Retinal pigment epithelial cell (primary cell): ENCODE measurements around the gene CEMIP2.
A peak's percentile ranks its signal among the peaks of the same experiment; 100 is the strongest.

Experiments used
- DNase-seq: peaks from one replicate; pipeline ENCODE4 v3.0.0-alpha.2; 2010; ENCODE audit warnings: low read depth
- H3K4me3 ChIP-seq: 2 replicates; pipeline ENCODE4 v1.5.1; 2011; ENCODE audit warnings: mild to moderate bottlenecking, low read length, control low read depth, moderate library complexity
- TF ChIP-seq, protein P1 (sequence below): conservative IDR thresholded peaks from 2 replicates; pipeline ENCODE4 v1.5.1; 2011; ENCODE audit warnings: low read depth, low read length, control low read depth, inconsistent platforms

CEMIP2 gene

DNA sequence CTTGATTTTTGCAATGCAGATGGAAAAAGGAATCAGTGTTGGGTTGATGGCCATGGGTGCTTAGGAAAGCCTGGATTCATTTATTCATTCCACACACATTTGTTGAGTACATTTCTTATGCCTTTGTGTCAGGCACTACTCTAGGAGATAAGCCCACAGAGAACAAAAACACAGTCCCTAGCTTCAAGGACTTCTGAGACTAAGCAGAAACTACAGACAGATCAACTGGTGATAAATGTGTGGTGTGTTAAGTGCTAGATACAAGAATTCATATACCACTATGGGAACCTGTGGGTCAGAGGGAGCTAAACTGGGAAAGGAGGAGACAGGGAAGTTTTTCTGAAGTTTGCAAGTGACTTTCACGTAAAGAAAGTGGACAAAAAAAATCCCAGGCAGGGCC, 119.9 kb downstream of the CEMIP2 start:
- DNase-seq = no peak
- TF ChIP-seq, protein P1, sequence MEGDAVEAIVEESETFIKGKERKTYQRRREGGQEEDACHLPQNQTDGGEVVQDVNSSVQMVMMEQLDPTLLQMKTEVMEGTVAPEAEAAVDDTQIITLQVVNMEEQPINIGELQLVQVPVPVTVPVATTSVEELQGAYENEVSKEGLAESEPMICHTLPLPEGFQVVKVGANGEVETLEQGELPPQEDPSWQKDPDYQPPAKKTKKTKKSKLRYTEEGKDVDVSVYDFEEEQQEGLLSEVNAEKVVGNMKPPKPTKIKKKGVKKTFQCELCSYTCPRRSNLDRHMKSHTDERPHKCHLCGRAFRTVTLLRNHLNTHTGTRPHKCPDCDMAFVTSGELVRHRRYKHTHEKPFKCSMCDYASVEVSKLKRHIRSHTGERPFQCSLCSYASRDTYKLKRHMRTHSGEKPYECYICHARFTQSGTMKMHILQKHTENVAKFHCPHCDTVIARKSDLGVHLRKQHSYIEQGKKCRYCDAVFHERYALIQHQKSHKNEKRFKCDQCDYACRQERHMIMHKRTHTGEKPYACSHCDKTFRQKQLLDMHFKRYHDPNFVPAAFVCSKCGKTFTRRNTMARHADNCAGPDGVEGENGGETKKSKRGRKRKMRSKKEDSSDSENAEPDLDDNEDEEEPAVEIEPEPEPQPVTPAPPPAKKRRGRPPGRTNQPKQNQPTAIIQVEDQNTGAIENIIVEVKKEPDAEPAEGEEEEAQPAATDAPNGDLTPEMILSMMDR = no peak
- H3K4me3 ChIP-seq = no peak overlapping the region

DNA sequence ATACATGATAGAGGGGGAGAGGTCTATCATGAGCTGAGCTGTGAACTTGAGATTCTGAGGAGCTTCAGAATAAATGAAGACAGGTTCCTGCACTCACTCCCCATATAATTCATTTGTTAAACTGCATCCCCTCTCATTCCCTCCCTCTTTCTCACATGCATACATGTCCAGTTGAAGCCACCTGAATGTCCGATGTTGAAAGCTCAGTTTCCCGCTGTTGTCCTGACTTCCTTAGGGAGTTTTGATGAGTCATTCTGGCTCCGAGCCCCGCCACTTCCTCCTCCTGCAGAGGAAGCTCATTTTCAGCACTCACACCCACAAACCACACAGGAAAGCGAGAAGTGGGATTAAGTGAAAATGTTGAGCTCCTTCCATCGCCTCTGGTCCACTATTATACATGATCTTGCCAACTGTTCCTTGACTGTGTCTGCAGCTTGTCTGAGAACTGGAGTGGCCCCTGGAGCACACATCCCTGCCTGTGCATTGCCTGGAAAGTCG, 121.2 kb downstream of the CEMIP2 start:
- DNase-seq = peak; percentile 77
- no peak overlapping the region for H3K4me3 ChIP-seq
- TF ChIP-seq, protein P1 = no peak

DNA sequence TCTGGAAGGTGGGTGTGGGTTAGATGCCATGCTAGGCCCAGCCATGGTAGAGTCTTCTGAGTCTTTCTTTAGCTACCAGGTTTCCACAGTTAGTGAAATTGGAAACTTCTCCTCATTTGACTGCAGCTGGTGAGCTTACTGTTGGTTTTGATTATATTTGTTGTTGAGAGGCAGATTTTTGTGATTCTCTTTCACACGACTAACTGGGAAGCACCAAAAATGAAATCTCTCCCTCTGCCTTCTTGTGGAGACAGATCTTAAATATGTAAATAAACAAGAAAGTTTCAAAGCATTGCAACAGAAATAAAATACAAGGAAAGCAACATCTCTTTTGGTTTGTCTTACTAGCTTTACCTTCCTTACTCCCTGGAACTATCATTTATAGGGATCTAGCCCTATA, 122.2 kb downstream of the CEMIP2 start:
- TF ChIP-seq, protein P1 = no peak
- no peak overlapping the region for H3K4me3 ChIP-seq
- no peak for DNase-seq

DNA sequence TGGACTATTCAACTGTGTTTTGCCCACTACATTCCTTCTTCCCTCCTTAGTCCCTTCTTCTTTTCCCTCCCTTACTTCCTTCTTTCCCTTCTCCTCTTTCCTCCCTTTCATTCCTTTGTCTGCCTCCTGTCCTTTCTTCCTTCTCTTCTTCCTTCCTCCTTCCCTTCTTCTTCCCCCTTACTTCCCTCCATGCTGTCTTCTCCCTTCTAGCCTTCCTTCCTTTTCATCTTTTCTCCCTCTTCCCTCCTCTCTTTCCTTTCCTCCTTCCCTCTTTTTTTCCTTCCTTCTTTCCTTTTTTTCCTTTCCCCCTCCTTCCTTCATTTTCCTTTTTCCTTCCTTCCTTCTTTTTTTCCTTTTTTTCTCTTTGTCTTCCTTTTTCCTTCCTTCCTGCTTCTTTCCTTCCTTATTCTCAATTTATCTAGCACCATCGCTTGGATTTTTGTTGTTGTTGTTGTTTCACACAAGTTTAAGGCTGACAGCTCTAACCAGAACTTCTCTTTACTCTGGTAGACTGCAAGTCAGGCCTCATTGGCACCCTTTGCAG, 123.4 kb downstream of the CEMIP2 start:
- H3K4me3 ChIP-seq = no peak overlapping the region
- no peak for DNase-seq
- TF ChIP-seq, protein P1 = no peak

DNA sequence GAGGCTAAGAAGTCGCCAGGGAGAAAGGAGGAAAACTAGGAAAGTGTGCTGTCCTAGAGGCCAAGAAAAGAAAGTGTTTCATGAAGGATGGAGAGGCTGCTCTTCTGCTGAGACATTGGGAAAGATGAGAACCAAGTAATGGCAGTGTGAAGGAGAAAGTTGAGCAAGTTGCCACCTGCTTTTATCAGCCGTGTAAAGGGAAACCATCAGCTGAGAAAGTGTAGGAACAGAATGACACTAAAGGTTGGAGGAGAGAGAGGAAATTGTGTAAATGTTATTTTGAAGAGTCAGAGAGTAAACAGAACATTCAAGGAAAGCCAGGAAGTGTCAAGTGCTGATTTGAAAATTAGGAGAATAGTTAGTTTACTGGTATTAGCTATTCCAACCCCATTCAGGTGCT, 125.0 kb downstream of the CEMIP2 start:
- no peak for DNase-seq
- TF ChIP-seq, protein P1 = no peak
- H3K4me3 ChIP-seq = no peak overlapping the region

DNA sequence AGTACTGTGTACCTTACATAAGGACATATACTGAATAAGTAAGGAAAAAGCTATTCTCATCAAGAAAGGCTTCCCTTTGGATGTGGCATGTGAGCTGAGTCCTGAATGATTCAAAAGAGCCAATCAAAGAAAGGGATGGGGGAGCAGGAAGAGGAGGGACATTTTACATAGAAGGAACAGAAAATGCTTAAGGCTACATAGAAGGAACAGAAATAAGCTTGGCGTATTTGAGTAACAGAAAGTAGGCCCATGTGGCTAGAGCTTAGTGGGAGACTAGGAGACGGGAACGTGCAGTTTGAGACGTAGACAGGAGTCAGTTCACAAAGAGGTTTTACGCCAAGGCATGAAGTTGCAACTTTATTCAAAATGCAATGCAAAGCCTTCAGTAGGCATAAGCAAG, 126.3 kb downstream of the CEMIP2 start:
- TF ChIP-seq, protein P1 = no peak
- DNase-seq = no peak

DNA sequence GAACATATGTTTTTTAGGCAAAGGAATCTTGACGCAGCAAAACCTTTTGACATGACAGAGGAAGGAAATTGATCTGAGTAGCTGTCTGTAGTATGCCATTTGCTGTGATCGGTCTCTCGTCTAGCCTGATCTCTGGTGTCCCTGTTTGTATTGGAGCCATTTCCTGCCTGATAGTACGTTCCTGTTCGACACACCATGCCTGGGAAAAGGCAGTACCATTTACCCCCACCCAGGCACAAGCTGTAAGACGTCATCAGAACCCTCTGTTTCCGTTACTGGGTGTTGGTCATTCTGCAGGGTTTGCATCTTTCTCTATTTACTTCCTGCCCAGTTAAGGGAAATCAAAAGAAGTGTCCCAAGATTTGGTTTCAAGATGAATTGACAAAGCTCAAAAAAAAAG, 129.7 kb downstream of the CEMIP2 start:
- no peak overlapping the region for H3K4me3 ChIP-seq
- TF ChIP-seq, protein P1 = no peak
- no peak for DNase-seq

More for the DNA sequence above, 126.3 kb downstream of the CEMIP2 start:
- H3K4me3 ChIP-seq = no peak overlapping the region
